ENCODE measurements around the gene SLC1A7.

The SLC1A7 gene

DNA sequence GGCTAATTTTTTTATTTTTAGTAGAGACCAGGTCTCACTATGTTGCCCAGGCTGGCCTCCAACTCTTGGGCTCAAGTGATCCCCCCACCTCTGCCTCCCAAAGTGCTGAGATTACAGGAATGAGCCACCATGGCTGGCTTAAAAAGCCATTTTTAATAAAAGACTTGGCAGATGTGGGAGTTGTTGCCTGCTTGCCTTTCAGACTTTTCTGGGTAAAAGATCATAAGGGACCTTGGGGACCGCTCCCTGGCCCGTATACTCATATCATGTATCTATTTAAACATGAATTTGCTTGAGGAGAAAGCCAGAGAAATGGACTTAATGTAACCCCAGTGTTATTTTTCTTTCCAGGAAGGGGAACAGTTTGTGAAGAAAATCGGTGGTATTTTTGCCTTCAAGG is 103.9 kb downstream of the SLC1A7 start:
- Histone ChIP-seq H3K79me2 (ENCODE audit: control insufficient read depth, low read length) (no peaks in the 10 kb centered on the region), H4K20me1 (ENCODE audit: control insufficient read depth, insufficient read depth, low read depth, low read length) (no peaks in the 10 kb centered on the region), H3K9me2 (replicated peaks; ENCODE audit: control insufficient read depth, low read length) (no peaks in the 10 kb centered on the region), H3F3A (ENCODE audit: control insufficient read depth, insufficient read depth) (no peaks in the 10 kb centered on the region), H3K27ac (ENCODE audit: low read depth, low read length) (no peak overlapping the region), H3K4me2 (ENCODE audit: low read length) (no peak overlapping the region), H3K4me1 (ENCODE audit: control insufficient read depth, low read length) (no peaks in the 10 kb centered on the region), H3K9me3 (ENCODE audit: control insufficient read depth, insufficient read depth, low read length) (no peaks in the 10 kb centered on the region), H3K36me3 (ENCODE audit: control insufficient read depth, low read length) (peaks cover 3% of the 10 kb centered on the region; the same call in 1 of the 2 replicates), H3K4me3 (ENCODE audit: low read length) (no peak overlapping the region), H3K27me3 (ENCODE audit: control insufficient read depth, low read length) (no peaks in the 10 kb centered on the region)
- TF ChIP-seq, protein P1, sequence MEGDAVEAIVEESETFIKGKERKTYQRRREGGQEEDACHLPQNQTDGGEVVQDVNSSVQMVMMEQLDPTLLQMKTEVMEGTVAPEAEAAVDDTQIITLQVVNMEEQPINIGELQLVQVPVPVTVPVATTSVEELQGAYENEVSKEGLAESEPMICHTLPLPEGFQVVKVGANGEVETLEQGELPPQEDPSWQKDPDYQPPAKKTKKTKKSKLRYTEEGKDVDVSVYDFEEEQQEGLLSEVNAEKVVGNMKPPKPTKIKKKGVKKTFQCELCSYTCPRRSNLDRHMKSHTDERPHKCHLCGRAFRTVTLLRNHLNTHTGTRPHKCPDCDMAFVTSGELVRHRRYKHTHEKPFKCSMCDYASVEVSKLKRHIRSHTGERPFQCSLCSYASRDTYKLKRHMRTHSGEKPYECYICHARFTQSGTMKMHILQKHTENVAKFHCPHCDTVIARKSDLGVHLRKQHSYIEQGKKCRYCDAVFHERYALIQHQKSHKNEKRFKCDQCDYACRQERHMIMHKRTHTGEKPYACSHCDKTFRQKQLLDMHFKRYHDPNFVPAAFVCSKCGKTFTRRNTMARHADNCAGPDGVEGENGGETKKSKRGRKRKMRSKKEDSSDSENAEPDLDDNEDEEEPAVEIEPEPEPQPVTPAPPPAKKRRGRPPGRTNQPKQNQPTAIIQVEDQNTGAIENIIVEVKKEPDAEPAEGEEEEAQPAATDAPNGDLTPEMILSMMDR (IDR thresholded peaks at IDR 0.05; ENCODE audit: low read depth, low read length, poor library complexity, severe bottlenecking) = no peak
- no peak for TF ChIP-seq EZH2phosphoT487 (IDR thresholded peaks at IDR 0.05; ENCODE audit: borderline replicate concordance, low read length)
